ENCODE measurements around the gene LMF1.

The LMF1 gene

GRCh38 chr16:930076-930475 is 40.7 kb downstream of the LMF1 start:
- no peak for DNase-seq
- TF ChIP-seq CTCF (IDR thresholded peaks at IDR 0.05; ENCODE audit: low read depth, low read length) = no peak
- no peak overlapping the region for H3K4me3 ChIP-seq (ENCODE audit: low read depth, low read length)
- no peak overlapping the region for H3K27ac ChIP-seq
- no peaks in the 10 kb centered on the region for H3K27me3 ChIP-seq (ENCODE audit: insufficient read depth, low read depth, severe bottlenecking)
- H3K9me3 ChIP-seq (ENCODE audit: severe bottlenecking) = no peaks in the 10 kb centered on the region
- H3K36me3 ChIP-seq = no peaks in the 10 kb centered on the region

- Histone ChIP-seq H3K9me3 (ENCODE audit: severe bottlenecking) (no peaks in the 10 kb centered on the region), H3K4me3 (ENCODE audit: low read depth, low read length) (no peak overlapping the region), H3K27ac (no peak overlapping the region), H3K27me3 (ENCODE audit: insufficient read depth, low read depth, severe bottlenecking) (no peaks in the 10 kb centered on the region), H3K36me3 (no peaks in the 10 kb centered on the region)
- DNase-seq = no peak
- no peak for TF ChIP-seq CTCF (IDR thresholded peaks at IDR 0.05; ENCODE audit: low read depth, low read length)
These were observed 41.3 kb downstream of the LMF1 start for GRCh38 chr16:929227-930073.

- H3K4me3 ChIP-seq (ENCODE audit: low read depth, low read length) = no peak overlapping the region
- no peaks in the 10 kb centered on the region for H3K27me3 ChIP-seq (ENCODE audit: insufficient read depth, low read depth, severe bottlenecking)
- TF ChIP-seq CTCF (IDR thresholded peaks at IDR 0.05; ENCODE audit: low read depth, low read length) = no peak
- no peaks in the 10 kb centered on the region for H3K36me3 ChIP-seq
- H3K9me3 ChIP-seq (ENCODE audit: severe bottlenecking) = peaks cover 1% of the 10 kb centered on the region
- DNase-seq = no peak
- H3K27ac ChIP-seq = no peak overlapping the region
These were observed 42.3 kb downstream of the LMF1 start for GRCh38 chr16:928526-928925.

- no peak for DNase-seq
- Histone ChIP-seq H3K27ac (no peak overlapping the region), H3K27me3 (ENCODE audit: insufficient read depth, low read depth, severe bottlenecking) (no peaks in the 10 kb centered on the region), H3K36me3 (no peaks in the 10 kb centered on the region), H3K4me3 (ENCODE audit: low read depth, low read length) (no peak overlapping the region), H3K9me3 (ENCODE audit: severe bottlenecking) (peaks cover 7% of the 10 kb centered on the region)
- no peak for TF ChIP-seq CTCF (IDR thresholded peaks at IDR 0.05; ENCODE audit: low read depth, low read length)
These were observed 42.9 kb downstream of the LMF1 start for GRCh38 chr16:927931-928330.

- Histone ChIP-seq H3K9me3 (ENCODE audit: severe bottlenecking) (peaks cover 7% of the 10 kb centered on the region), H3K4me3 (ENCODE audit: low read depth, low read length) (no peak overlapping the region), H3K27ac (no peak overlapping the region), H3K27me3 (ENCODE audit: insufficient read depth, low read depth, severe bottlenecking) (no peaks in the 10 kb centered on the region), H3K36me3 (no peaks in the 10 kb centered on the region)
- DNase-seq = no peak
- TF ChIP-seq CTCF (IDR thresholded peaks at IDR 0.05; ENCODE audit: low read depth, low read length) = no peak
These were observed 43.4 kb downstream of the LMF1 start for GRCh38 chr16:927406-927805.

- no peak for DNase-seq
- Histone ChIP-seq H3K9me3 (ENCODE audit: severe bottlenecking) (peaks cover 7% of the 10 kb centered on the region), H3K27me3 (ENCODE audit: insufficient read depth, low read depth, severe bottlenecking) (no peaks in the 10 kb centered on the region)
These were observed 44.1 kb downstream of the LMF1 start for GRCh38 chr16:926715-927114.

More at GRCh38 chr16:926715-927114, 44.1 kb downstream of the LMF1 start:
- Histone ChIP-seq H3K27ac (no peak overlapping the region), H3K4me3 (ENCODE audit: low read depth, low read length) (no peak overlapping the region), H3K36me3 (no peaks in the 10 kb centered on the region)
- no peak for TF ChIP-seq CTCF (IDR thresholded peaks at IDR 0.05; ENCODE audit: low read depth, low read length)
